GM21576 (cell line): ENCODE results near the gene EEFSEC.

Source experiments
- ATAC-seq: cut with Tn5 transposase; IDR thresholded peaks from one replicate; pipeline ENCODE4 v1.9.1; 2021; ENCODE audit warnings: mild to moderate bottlenecking, moderate library complexity; ENCODE audit not compliant: unreplicated experiment

Gene EEFSEC

DNA sequence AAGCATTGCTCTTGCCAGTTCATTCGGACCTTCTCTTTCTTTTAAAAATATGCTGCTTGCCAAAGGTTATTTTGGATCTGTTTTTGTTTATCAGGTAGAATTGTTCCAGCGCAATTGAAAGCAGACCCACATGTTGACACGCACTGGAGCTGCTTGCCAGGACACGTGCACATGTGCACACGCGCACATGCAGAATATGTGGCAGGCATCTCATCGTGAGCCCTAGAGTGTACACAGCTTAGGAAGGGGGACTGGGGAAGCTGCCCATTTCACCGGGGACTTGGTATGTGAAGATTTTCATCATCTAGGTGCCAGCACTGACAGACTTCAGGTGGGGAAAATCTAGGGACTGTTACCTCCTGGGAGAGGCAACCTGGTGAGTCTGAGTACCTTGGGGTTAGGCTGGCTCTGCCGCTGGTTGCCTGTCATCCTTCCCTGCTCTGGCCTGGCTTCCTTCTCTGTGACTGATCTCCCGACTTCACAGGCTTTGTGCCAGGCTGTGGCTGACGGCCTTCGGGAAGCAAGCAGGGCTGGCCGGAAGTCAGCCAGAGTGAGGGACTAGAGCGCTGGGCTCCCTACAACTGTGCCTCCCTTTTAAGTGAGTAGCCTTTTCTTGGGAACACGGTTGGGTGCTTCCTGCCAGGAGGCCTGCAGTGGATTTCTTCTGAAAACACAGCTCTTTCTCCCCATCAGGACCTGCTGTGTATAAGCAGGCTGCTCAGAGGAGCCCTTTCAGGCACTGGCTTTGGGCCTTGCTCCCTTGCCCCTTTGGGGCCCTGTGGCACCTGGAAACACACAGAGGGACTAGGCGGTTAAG, 129.3 kb downstream of the EEFSEC start:
- no peak for ATAC-seq

DNA sequence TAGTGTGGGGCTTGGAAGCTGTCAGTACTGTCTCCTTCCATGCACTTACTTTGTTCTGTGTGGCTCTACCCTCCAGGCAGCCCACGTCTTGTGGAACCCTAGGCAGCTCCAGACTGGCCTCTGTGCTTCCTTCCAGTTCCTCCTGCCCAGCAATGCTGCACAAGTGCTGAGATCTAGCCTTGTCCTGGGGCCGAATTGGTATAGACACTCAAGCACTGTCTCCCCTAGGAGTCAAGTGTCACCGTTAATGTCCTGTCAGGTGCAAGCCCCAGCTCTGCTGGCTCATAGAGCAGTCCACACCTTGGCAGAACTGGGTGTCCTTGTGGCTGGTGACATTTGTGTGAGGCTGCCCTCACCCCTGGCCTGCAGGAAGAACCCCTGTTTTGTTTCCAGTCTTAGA, 130.1 kb downstream of the EEFSEC start:
- no peak for ATAC-seq

- ATAC-seq = no peak
Observed at GRCh38 chr3:128285042-128285966, 132.0 kb downstream of the EEFSEC start.

DNA sequence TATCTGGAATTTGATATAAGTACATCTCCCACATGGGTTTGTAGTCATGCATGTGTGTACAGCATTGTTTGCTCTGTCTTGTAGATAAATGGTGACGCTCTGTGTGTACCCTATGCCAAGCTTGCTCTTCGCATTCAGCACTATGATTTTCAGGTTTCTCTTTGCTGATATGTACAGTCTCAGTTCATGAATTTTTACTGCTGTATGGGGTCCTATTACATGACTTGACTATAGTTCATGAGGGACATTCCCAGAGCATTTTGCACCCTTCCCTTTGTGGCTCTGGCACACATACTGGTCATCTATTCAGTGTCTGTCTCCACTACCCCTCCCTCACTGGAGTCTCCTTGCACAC, 132.7 kb downstream of the EEFSEC start:
- ATAC-seq = no peak

DNA sequence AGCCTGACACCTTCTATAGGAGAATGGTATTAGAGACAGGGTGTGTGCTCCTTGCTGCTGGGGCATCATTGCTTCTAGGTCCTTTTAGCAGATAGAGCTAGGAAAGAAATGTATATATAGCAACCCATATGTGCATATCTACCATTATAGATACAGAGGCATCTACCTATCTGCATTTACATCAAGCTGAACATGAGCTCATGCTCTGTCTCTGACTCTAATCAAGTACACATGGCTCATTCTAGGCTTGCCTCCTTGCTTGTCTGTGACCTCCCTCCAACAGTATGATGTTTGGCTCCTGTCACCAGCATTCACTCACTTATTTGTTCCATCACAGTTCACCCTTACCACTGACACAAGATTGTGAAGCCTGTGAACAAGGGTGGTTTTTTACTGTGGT, 133.4 kb downstream of the EEFSEC start:
- no peak for ATAC-seq

GRCh38 chr3:128287216-128287615, 133.9 kb downstream of the EEFSEC start:
- ATAC-seq = no peak

- no peak for ATAC-seq
Observed at GRCh38 chr3:128289534-128289933, 136.3 kb downstream of the EEFSEC start.

DNA sequence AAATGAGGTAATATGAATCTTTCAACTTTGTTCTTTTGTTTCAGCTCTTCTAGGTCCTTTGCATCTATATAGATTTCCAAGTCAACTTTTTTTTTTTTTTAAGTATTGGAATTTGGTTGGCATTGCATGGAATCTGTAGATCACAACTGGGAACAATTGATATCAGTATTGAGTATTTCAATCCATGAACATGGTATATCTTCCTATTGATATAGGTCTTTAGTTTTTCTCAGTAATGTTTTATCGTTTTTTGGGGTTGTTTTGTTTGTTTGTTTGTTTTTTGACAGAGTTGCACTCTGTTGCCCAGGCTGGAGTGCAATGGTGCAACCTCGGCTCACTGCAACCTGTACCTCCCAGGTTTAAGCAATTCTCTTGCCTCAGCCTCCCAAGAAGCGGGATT, 137.2 kb downstream of the EEFSEC start:
- ATAC-seq = no peak

GRCh38 chr3:128293930-128294329, 140.6 kb downstream of the EEFSEC start:
- ATAC-seq = no peak

- no peak for ATAC-seq
Observed at GRCh38 chr3:128294999-128295468, 141.8 kb downstream of the EEFSEC start.

DNA sequence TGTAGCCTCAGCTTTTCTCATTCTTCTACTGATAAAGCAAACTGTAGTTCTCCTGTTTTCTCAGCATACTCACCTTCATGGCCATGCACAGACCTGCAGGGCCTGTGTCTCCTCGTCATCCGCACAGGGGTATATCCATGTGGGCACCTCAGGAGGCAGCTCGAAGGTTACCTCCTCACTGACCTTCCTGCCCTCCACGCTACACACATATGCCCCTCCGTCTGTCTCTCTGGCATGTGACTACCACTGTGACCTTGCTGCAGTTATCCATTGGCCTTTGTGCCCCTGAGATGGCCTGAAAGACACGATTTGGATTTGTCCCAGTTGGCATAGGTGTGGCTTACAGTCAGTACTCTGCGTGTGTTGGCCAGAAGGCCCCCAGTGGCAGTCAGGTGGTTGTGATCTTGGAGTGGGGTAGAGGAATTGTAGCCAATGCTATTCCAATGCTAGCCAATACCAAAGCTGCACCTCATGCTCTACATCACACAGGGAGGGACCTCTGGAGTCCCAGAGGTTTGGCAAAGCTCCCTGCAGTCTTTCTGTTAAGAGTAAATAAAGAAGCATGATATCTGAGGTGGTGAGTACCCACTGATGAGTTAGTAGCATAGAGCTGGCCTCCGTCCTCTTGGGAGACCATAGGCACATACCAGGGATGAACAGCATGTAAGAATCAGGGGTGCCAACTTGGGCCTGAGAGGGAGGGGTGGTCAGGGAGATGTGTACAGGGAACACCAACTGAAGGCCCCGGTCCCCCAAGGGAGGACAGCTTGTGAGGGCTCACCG, 143.4 kb downstream of the EEFSEC start:
- no peak for ATAC-seq

- no peak for ATAC-seq
Observed at GRCh38 chr3:128297401-128298138, 144.3 kb downstream of the EEFSEC start.

- ATAC-seq = no peak
Observed at GRCh38 chr3:128301186-128302023, 148.1 kb downstream of the EEFSEC start.

- ATAC-seq = no peak
Observed at GRCh38 chr3:128306481-128306880, 153.2 kb downstream of the EEFSEC start.

GRCh38 chr3:128307029-128307633, 153.8 kb downstream of the EEFSEC start:
- no peak for ATAC-seq

GRCh38 chr3:128307781-128308469, 154.6 kb downstream of the EEFSEC start:
- no peak for ATAC-seq

GRCh38 chr3:128309026-128309425, 155.7 kb downstream of the EEFSEC start:
- ATAC-seq = no peak

- ATAC-seq = no peak
Observed at GRCh38 chr3:128310286-128311058, 157.2 kb downstream of the EEFSEC start.
